ENCODE measurements around the gene RRAD.
A peak's percentile ranks its signal among the peaks of the same experiment; 100 is the strongest.

The RRAD gene

GRCh38 chr16:66914541-66914940 lies 10.8 kb downstream of the RRAD start:
- DNase-seq, result no peak

- no peak for DNase-seq
These were observed 11.6 kb downstream of the RRAD start for GRCh38 chr16:66913711-66914110.

- DNase-seq, result no peak
These were observed 12.3 kb downstream of the RRAD start for GRCh38 chr16:66913081-66913480.

GRCh38 chr16:66911801-66912200 lies 13.5 kb downstream of the RRAD start:
- DNase-seq, result no peak

GRCh38 chr16:66911112-66911511 lies 14.2 kb downstream of the RRAD start:
- DNase-seq, result no peak

- no peak for DNase-seq
These were observed 15.0 kb downstream of the RRAD start for GRCh38 chr16:66910175-66910940.

GRCh38 chr16:66908762-66909559 lies 16.4 kb downstream of the RRAD start:
- no peak for DNase-seq

DNA sequence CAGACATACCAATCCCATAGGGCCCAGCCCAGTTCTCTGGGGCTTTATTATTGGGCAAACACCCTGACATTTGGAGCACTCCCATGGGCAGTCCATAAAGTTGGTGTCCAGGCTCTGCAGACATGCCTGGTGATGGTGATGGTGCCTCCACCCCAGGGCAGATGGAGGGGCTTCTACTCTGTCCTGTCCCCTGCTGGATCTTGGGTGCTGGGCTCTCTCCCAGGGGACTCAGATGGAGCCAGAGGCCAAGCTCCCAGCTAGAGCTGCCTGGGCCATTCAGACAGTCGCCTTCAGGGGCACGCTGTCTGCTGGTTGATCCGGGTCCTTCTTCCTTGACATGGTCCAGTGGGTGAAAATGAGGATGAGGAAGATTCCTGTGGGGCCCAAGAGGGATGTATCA lies 17.2 kb downstream of the RRAD start:
- no peak for DNase-seq

- no peak for DNase-seq
These were observed 18.2 kb downstream of the RRAD start for GRCh38 chr16:66906916-66907836.

DNA sequence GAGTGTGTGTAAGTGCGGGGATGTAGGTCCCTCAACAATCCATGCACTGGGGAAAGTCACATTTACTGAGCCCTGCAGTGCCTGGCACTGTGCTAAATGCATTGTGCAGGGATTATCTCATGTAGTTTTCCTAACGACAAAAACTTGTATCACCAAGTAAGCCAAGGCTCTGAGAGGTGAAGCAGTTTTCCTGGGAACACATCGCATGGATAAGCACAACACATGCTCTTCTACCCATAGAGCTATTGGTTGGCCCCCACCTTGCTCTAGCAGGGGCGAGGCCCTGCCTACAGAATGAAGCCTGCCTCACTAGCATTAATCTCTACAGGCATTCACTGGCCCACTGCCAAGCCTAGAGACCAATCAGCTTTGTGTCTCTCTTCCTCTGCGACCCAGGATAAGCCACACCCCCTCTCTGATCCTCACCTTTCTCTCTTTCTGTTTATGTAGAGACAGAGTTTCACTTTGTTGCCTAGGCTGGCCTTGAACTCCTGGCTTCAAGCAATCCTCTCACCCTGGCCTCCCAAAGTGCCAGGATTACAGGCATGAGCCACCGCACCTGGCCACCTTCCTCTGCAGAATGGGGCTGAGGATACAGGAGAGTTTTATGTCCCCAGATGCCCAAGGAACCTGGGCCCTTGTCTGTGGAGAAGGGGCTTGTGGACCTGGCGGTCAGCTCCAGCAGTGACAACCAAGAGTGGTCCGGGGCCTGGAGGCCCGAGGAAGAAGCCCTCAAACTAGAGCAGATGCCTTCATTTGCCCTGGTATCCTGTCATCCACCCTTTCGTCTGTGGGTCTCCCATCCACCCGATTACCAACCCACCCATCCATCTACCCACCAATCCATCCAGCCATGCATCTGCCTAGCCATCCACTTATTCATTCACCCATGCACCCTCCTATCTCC lies 19.4 kb downstream of the RRAD start:
- DNase-seq, result peak; percentile 60

GRCh38 chr16:66904846-66905632 lies 20.3 kb downstream of the RRAD start:
- DNase-seq, result no peak

DNA sequence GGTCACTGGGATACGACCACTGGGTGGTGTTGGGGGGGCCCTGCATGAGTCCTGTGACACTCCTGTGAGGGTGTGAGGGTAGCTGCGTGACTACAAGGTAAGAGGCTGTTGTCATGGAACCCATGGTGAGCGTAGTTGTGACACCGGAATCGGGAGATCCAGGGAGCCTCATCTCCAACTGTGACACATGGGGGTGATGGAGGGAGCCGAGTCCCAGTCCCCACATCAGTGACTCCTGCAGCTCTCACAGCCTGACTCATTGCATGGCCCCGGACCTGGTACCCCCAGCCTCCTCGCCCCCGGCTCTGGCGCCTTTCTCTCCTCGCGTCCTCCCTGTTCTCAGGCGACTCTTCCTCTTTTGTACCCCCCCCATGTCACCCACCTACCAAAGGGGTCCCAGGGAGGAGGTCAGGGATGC lies 20.9 kb downstream of the RRAD start:
- DNase-seq, result no peak

DNA sequence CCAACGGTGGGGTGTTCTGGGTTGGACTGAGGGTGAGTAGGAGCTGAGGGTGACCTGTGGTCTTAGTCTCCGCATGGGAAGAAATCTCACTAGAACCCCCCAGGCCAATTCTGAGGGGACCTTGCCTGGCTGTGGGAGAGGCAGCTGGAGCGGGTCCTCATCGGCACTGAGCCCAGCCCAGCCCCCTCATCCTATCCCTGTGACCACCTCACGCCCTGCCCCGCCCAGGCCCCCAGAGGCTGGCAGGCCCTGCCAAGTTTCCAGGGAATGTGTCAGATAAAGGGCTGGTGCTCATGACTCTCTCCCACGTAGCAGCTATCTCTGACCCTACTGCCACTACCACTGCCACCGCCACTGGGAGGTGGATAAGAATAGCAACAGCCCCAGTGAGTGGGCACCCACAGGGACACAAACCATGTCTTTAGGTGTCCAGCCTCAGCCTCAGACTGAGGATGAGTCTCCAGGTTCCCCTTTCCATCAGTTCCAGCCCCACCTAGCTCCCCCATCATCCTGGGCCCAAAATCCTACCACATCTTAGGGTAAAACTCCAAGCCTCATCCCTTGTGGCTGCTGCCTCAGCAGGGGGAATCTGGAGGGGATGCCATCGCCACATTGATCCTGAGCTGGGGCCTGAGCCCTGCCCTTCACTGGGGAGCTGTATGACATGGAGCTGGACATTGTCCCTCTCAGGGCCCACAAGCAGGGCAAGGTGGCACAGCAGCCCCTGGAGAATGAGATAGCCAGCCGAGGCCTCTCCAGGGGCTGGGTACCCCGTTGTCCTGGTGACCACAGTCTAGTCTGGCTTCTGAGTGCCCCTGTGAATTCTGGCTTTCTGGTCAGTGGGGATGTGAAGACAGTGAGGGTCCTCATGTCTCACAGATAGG lies 21.5 kb downstream of the RRAD start:
- no peak for DNase-seq

GRCh38 chr16:66902648-66903543 lies 22.4 kb downstream of the RRAD start:
- no peak for DNase-seq

DNA sequence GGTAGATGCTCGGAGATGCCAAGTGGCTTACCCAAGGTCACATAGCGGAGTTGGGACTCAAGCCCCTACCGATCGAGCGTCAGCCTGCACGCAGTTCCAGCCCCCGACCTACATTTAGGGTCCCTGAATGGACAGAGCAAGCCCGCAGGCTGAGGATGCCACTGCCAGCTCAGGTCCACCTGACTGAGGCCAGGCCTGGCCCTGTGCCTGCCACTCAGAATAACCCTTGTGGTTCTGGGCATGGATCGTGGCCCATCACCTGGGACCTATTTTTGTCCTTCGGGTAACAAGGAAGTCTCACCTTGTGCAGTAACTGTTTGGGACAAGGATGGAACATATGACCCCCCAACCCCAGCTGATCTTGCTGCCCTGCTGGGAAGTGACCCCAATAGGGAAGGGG lies 23.7 kb downstream of the RRAD start:
- DNase-seq, result no peak

GRCh38 chr16:66900721-66901441 lies 24.5 kb downstream of the RRAD start:
- no peak for DNase-seq

GRCh38 chr16:66899945-66900710 lies 25.2 kb downstream of the RRAD start:
- peak; percentile 23 for DNase-seq
